ENCODE results near the gene TAF15. TPM values are rescaled to one million over a fixed set of nuclear protein-coding genes. Genes with fewer than 3 reads are reported as not detected.

TAF15 gene
- total RNA-seq, 2 experiments from 2014 or later, result 309 to 319 TPM

DNA sequence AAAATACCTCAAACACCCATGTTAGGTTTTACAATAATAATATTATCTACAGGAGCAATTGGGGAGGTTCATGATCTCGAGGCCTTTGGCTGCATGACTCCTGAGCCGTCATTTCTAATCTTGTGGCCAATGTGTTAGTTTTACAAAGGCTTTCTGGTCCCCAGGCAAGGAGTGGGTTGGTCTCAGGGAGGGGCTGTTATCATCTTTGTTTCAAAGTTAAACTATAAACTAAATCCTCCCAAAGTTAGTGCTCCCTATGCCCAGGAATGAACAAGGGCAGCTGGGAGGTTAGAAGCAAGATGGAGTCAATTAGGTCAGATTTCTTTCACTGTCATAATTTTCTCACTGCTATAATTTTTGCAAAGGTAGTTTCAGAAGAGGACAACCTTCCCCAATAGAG is 80.0 kb downstream of the TAF15 start:
- Mint-ChIP-seq H3K9me3 (no peaks in the 10 kb centered on the region), H3K27me3 (no peaks in the 10 kb centered on the region), H3K36me3 (ENCODE audit: low read depth) (no peaks in the 10 kb centered on the region), H3K4me1 (ENCODE audit: low read depth) (peaks cover 59% of the 10 kb centered on the region), H3K4me3 (no peak overlapping the region), H3K27ac (peak overlapping the region; percentile 77)
- ChIA-PET POLR2A (interaction anchor here (1.2 to 17.7 kb wide), 4 partner anchors 9 to 304 kb away, joined by 3 to 239 read pairs (median 10); partner anchors contain the start of gene CCL5), CTCF (interaction anchor here (1.6 to 2.0 kb wide), 3 partner anchors 12 to 260 kb away, joined by 4 to 6 read pairs (median 5); no protein-coding TSS in a partner anchor)
- intact Hi-C loops (cut with micrococcal nuclease), result loop anchor here (1.0 kb wide), 1 partner anchor 9 kb away; the partner anchor contains the start of gene CCL5
- ATAC-seq (peak; percentile 76), DNase-seq (peak; percentile 74)
- TF ChIP-seq CTCF (IDR thresholded peaks at IDR 0.05), result no peak

GRCh38 chr17:35889818-35890773 is 80.8 kb downstream of the TAF15 start:
- DNase-seq (no peak), ATAC-seq (no peak)
- Mint-ChIP-seq H3K27me3 (no peaks in the 10 kb centered on the region), H3K4me3 (no peak overlapping the region), H3K9me3 (no peaks in the 10 kb centered on the region), H3K4me1 (ENCODE audit: low read depth) (peaks cover 62% of the 10 kb centered on the region), H3K27ac (peak overlapping the region; percentile 77), H3K36me3 (ENCODE audit: low read depth) (no peaks in the 10 kb centered on the region)
- TF ChIP-seq CTCF (IDR thresholded peaks at IDR 0.05), result no peak
- ChIA-PET POLR2A (interaction anchor here (1.0 to 17.7 kb wide), 4 partner anchors 9 to 26 kb away, joined by 3 to 239 read pairs (median 7); partner anchors contain the start of gene CCL5), CTCF (interaction anchor here (0.7 to 2.0 kb wide), 6 partner anchors 13 to 259 kb away, joined by 3 to 6 read pairs (median 4); no protein-coding TSS in a partner anchor)
- intact Hi-C loops (cut with micrococcal nuclease), result loop anchor here (1.0 to 10.0 kb wide), 2 partner anchors 10 to 205 kb away; partner anchors contain the start of genes CCL3 and CCL5

DNA sequence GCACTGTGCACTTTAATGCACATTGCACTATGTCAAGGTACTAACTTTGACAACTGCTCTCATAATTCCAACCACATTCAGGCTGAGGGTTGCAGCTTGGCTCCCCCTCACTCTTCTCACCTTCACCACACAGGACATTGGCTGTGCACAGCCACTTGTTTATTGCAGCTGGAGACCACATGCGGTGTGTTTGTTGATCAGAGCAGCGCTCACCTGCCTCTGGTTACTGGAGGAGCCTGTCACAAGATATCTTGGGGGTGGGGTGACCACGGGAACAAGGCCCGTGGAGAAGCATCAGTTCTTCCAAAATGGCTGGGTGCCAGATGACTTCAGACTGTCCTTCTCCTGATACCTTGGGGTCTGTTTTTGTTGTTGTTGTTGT is 81.5 kb downstream of the TAF15 start:
- peak; percentile 81 for DNase-seq
- Mint-ChIP-seq H3K4me3 (no peak overlapping the region), H3K27ac (peak overlapping the region; percentile 86), H3K36me3 (ENCODE audit: low read depth) (no peaks in the 10 kb centered on the region), H3K27me3 (no peaks in the 10 kb centered on the region), H3K4me1 (ENCODE audit: low read depth) (peaks cover 65% of the 10 kb centered on the region), H3K9me3 (no peaks in the 10 kb centered on the region)
- ATAC-seq, result peak; percentile 48
- no peak for TF ChIP-seq CTCF (IDR thresholded peaks at IDR 0.05)
- POLR2A ChIA-PET, result interaction anchor here (0.8 to 17.7 kb wide), 5 partner anchors 8 to 28 kb away, joined by 3 to 239 read pairs (median 3); partner anchors contain the start of gene CCL5
- intact Hi-C loops (cut with micrococcal nuclease), result loop anchor here (10.0 kb wide), 1 partner anchor 204 kb away; the partner anchor contains the start of gene CCL3
- CTCF ChIA-PET, result interaction anchor here (0.7 to 2.0 kb wide), 4 partner anchors 41 to 182 kb away, joined by 3 to 6 read pairs (median 3); no protein-coding TSS in a partner anchor

GRCh38 chr17:35891269-35891668 is 82.0 kb downstream of the TAF15 start:
- Mint-ChIP-seq H3K9me3 (no peaks in the 10 kb centered on the region), H3K36me3 (ENCODE audit: low read depth) (no peaks in the 10 kb centered on the region), H3K4me3 (no peak overlapping the region), H3K4me1 (ENCODE audit: low read depth) (peaks cover 70% of the 10 kb centered on the region), H3K27me3 (no peaks in the 10 kb centered on the region), H3K27ac (peak overlapping the region; percentile 86)
- no peak for DNase-seq
- intact Hi-C loops (cut with micrococcal nuclease), result loop anchor here (10.0 kb wide), 1 partner anchor 204 kb away; the partner anchor contains the start of gene CCL3
- no peak for TF ChIP-seq CTCF (IDR thresholded peaks at IDR 0.05)
- POLR2A ChIA-PET, result interaction anchor here (0.8 to 17.7 kb wide), 4 partner anchors 8 to 28 kb away, joined by 3 to 239 read pairs (median 7); partner anchors contain the start of gene CCL5
- CTCF ChIA-PET, result interaction anchor here (0.7 to 2.0 kb wide), 4 partner anchors 40 to 181 kb away, joined by 3 to 6 read pairs (median 3); no protein-coding TSS in a partner anchor
- no peak for ATAC-seq
